K562 (cell line): ENCODE results near the gene EML6. TPM values are rescaled to one million over a fixed set of nuclear protein-coding genes. Genes with fewer than 3 reads are reported as not detected.

Experiments
- ATAC-seq: fragments of 200-7000 bp; cut with Tn5 transposase; 3 replicates; pipeline ENCODE4 v1.9.1; 2020; ENCODE audit warnings: moderate library complexity
- BruUV-seq: library from RNA; stranded (reverse); fragments of 400-500 nt; replicated peaks from 2 replicates; lab custom pipeline; 2021; lab: Mats Ljungman, UMichigan
- CTCF ChIA-PET: fragments of 300-600 bp; formaldehyde crosslinking; extraction: SDS; loops from one replicate; lab custom pipeline; 2021; ENCODE audit warnings: low intra/inter-chr PET ratio; lab: Yijun Ruan, JAX
- POLR2A ChIA-PET: fragments of 300-600, 350-650 bp; sonication (Branson Sonifier 250); formaldehyde crosslinking; extraction: SDS; loops from one replicate; lab custom pipeline; 2021; ENCODE audit warnings: antibody characterized with exemption, inconsistent platforms; lab: Yijun Ruan, JAX
- DNase-seq, 4 experiments: peaks; one replicate each; pipeline versions ENCODE4 v3.0.0 to v3.0.0-alpha.2; 2011 to 2018; ENCODE audit warnings: low spot score in 3 of 4, mixed read lengths in 3 of 4; ENCODE audit errors: extremely low read depth in 1 of 4
- FAIRE-seq: peaks from 2 replicates; lab custom pipeline; 2011; peaks lifted over from hg19 to GRCh38; lab: Jason Lieb, UNC
- H2AFZ ChIP-seq: 2 replicates; pipeline ENCODE4 v1.6.0; 2011; ENCODE audit warnings: low read depth, low read length, control low read depth, inconsistent platforms
- H3K27ac ChIP-seq: fragments of 200-600 bp; 3 replicates; pipeline ENCODE4 v1.8.0; 2011; ENCODE audit warnings: low read depth, mild to moderate bottlenecking, control low read depth, inconsistent platforms, low read length, moderate library complexity, mixed read lengths; ENCODE audit errors: extremely low read depth
- H3K27me3 ChIP-seq, 2 experiments: fragments of 300-600 bp in 1 of 2; 2 replicates in 1 of 2; 3 replicates in 1 of 2; pipeline versions ENCODE4 v1.6.0 to v1.8.0; 2011; ENCODE audit warnings: inconsistent platforms in 2 of 2, low read length in 2 of 2, mild to moderate bottlenecking in 1 of 2, mixed read lengths in 1 of 2, moderate library complexity in 1 of 2; ENCODE audit not compliant: control insufficient read depth in 2 of 2, insufficient read depth in 2 of 2
- H3K36me3 ChIP-seq: fragments of 300-600 bp; 3 replicates; pipeline ENCODE4 v1.8.0; 2011; ENCODE audit warnings: mild to moderate bottlenecking, low read length, inconsistent platforms; ENCODE audit not compliant: control insufficient read depth, insufficient read depth
- H3K4me1 ChIP-seq, 2 experiments: fragments of 200-600 bp in 1 of 2; replicated peaks in 1 of 2; 2 replicates in 1 of 2; 3 replicates in 1 of 2; pipeline versions ENCODE4 v1.5.1 to v1.8.0; 2011; ENCODE audit warnings: inconsistent platforms in 2 of 2, low read length in 2 of 2, mild to moderate bottlenecking in 1 of 2, mixed read lengths in 1 of 2, moderate library complexity in 1 of 2; ENCODE audit not compliant: control insufficient read depth in 2 of 2, insufficient read depth in 2 of 2
- H3K4me2 ChIP-seq: 2 replicates; pipeline ENCODE4 v1.6.1; 2011; ENCODE audit warnings: low read length, control low read depth, inconsistent platforms, mixed read lengths; ENCODE audit not compliant: insufficient read depth
- H3K4me3 ChIP-seq: fragments of 200-600 bp; sonication (generic), shearing (Covaris generic); 2 replicates; pipeline ENCODE4 v1.5.1; 2016; ENCODE audit warnings: control low read depth, inconsistent platforms
- H3K79me2 ChIP-seq: fragments of 200-600 bp; 3 replicates; pipeline ENCODE4 v1.8.0; 2011; ENCODE audit warnings: low read length, inconsistent platforms; ENCODE audit not compliant: control insufficient read depth, insufficient read depth
- H3K9ac ChIP-seq, 2 experiments: 2 replicates each; pipeline versions ENCODE4 v1.6.0 to v1.6.1; 2011; ENCODE audit warnings: low read depth in 2 of 2, low read length in 2 of 2, control low read depth in 1 of 2, inconsistent platforms in 1 of 2, mild to moderate bottlenecking in 1 of 2, mixed read lengths in 1 of 2; ENCODE audit not compliant: insufficient read depth in 1 of 2
- H3K9me1 ChIP-seq: one replicate; pipeline ENCODE4 v1.6.0; 2011; ENCODE audit warnings: inconsistent platforms, mild to moderate bottlenecking, low read length, moderate library complexity; ENCODE audit not compliant: control insufficient read depth, insufficient read depth
- H3K9me3 ChIP-seq: replicated peaks from 2 replicates; pipeline ENCODE4 v1.5.1; 2011; ENCODE audit warnings: low read depth, low read length, inconsistent platforms; ENCODE audit not compliant: control insufficient read depth, insufficient read depth
- H4K20me1 ChIP-seq: replicated peaks from 2 replicates; pipeline ENCODE4 v1.6.1; 2011; ENCODE audit warnings: low read length, inconsistent platforms, mixed read lengths; ENCODE audit not compliant: control insufficient read depth, insufficient read depth
- ATF1 ChIP-seq, 2 experiments: fragments of 450-650 bp in 1 of 2; IDR thresholded peaks; 2 replicates each; pipeline ENCODE4 v1.6.1; 2016; ENCODE audit warnings: missing compliant biosample characterization in 1 of 2, missing genetic modification characterization in 1 of 2
- HNRNPLL ChIP-seq: fragments of 200-400 bp; formaldehyde crosslinking; IDR thresholded peaks from 2 replicates; pipeline ENCODE4 v1.6.1; 2017; ENCODE audit warnings: low read length, low read depth, mild to moderate bottlenecking; ENCODE audit not compliant: poor library complexity, severe bottlenecking
- HSF4 ChIP-seq: fragments of 250-450 bp; sonication (Bioruptor Pico); IDR thresholded peaks from 2 replicates; pipeline ENCODE4 v2.1.2; 2022; ENCODE audit warnings: mild to moderate bottlenecking, moderate library complexity, borderline replicate concordance
- RBM17 ChIP-seq: fragments of 200-400 bp; formaldehyde crosslinking; IDR thresholded peaks from 2 replicates; pipeline ENCODE4 v1.6.1; 2017; ENCODE audit warnings: low read depth, mild to moderate bottlenecking, low read length, borderline replicate concordance
- TRIM25 ChIP-seq: fragments of 450-650 bp; IDR thresholded peaks from 2 replicates; pipeline ENCODE4 v1.7.0; 2016; ENCODE audit warnings: borderline replicate concordance
- WGBS: fragments of 100-300 bp; shearing (Covaris generic); methylation state at CpG from one replicate; pipeline ENCODE4 v1.1.6; 2016; ENCODE audit warnings: low coverage, mixed read lengths; ENCODE audit not compliant: insufficient coverage; ENCODE audit errors: missing lambda C conversion rate; 5-methylcytosine and 5-hydroxymethylcytosine counted together
- in situ Hi-C: fragments of 300-500 bp; cut with MboI; formaldehyde crosslinking; loops from 4 replicates; pipeline ENCODE4 v1.15.0; 2018; ENCODE audit warnings: inconsistent platforms, mixed read lengths
- intact Hi-C: fragments of 100-400 bp; cut with micrococcal nuclease; formaldehyde crosslinking; loops from 2 replicates; pipeline ENCODE4 v1.14.2; 2022
- polyA plus RNA-seq, 8 experiments: library from polyadenylated mRNA; depleted of rRNA in 4 of 8; stranded (reverse) in 5 of 8; unstranded in 3 of 8; fragments of >200 nt; fragmentation: Nextera tagmentation in 2 of 8; fragmentation: Illumina TruSeq in 1 of 8; extraction: Ambion mirVana in 2 of 8; extraction: Trizol in 1 of 8; gene quantifications; 2 replicates each; pipeline versions ENCODE4 v1.2.1 to v1.2.3, GENCODE V29; 2011 to 2014; ENCODE audit warnings: inconsistent platforms in 1 of 8, missing spikeins in 1 of 8
- total RNA-seq, 7 experiments: library from RNA; depleted of rRNA in 6 of 7; stranded (reverse); fragments of >200 nt in 6 of 7; fragmentation: Illumina TruSeq in 2 of 7; extraction: Trizol in 2 of 7; gene quantifications; 2 replicates each; pipeline versions ENCODE4 v1.2.1 to v1.2.3, GENCODE V29; 2011 to 2021; ENCODE audit warnings: low replicate concordance in 1 of 7

The EML6 gene
- total and polyA plus RNA-seq, 9 of the 15 experiments (the other 6 are each of a cell fraction or from before 2014, with no cell fraction given), result 0.07 to 0.56 (median 0.25) TPM

DNA sequence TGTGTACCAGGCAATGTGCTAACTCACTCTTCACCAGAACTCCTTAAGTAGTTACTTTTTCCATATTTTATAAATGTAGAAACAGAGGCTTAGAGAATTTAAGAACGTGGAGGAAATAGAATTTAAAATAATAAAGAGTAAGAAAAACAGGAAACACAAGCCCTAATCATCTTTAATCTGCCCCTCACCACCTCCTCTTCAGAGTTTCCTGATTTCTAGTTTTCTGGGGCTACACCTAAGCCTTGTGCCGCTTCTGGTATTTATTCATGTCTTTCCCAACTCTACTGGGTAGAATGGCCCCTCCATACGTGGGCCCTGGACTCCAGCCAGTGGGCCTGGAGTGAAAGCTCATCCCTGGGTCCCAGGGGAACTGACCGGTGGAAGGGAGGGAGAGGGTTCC is 241.4 kb downstream of the EML6 start (continued):
- no peak for TF ChIP-seq TRIM25
- no peak for TF ChIP-seq ATF1 (CRISPR knock-in tag; IDR thresholded peaks at IDR 0.05)
- no peak for TF ChIP-seq ATF1 (tag; IDR thresholded peaks at IDR 0.05)
- TF ChIP-seq HNRNPLL, result no peak

GRCh38 chr2:54965425-54965824 is 242.0 kb downstream of the EML6 start:
- Histone ChIP-seq H2AFZ (no peak overlapping the region), H3K4me1 (peaks cover 4 to 8% of the 10 kb centered on the region in 2 experiments; a peak in 3 of 5 replicates), H3K27me3 (no peaks in the 10 kb centered on the region), H3K9me3 (no peaks in the 10 kb centered on the region), H3K36me3 (peaks cover 11% of the 10 kb centered on the region; the same call in 1 of the 3 replicates), H3K27ac (no peak overlapping the region), H3K9ac (no peak overlapping the region), H4K20me1 (no peaks in the 10 kb centered on the region; the same call in 1 of the 2 replicates), H3K9me1 (peaks cover 3% of the 10 kb centered on the region), H3K4me2 (no peak overlapping the region), H3K4me3 (no peak overlapping the region), H3K79me2 (no peaks in the 10 kb centered on the region)
- BruUV-seq, result no TSS peak
- intact Hi-C loops (loop anchor here (5.0 kb wide), 1 partner anchor 202 kb away; no protein-coding TSS in a partner anchor), in situ Hi-C loops (no loop called here)
- 84% methylated on average over 6 of the region's 6 CpGs for WGBS
- FAIRE-seq, result no peak
- no peak for DNase-seq
- no peak for TF ChIP-seq HSF4 (CRISPR knock-in tag)
- TF ChIP-seq RBM17, result no peak
- ChIA-PET CTCF (no interaction called here), POLR2A (interaction anchor here (0.6 to 2.4 kb wide), 3 partner anchors 8 to 27 kb away, joined by 3 to 15 read pairs (median 5); no protein-coding TSS in a partner anchor)
- no peak for ATAC-seq
